Right renal cortex interstitium (tissue), 3 donors: ENCODE data around the gene RHBDF2. TPM values are rescaled to one million over a fixed set of nuclear protein-coding genes. Genes with fewer than 3 reads are reported as not detected.

ENCODE experiments used
- DNase-seq, 3 donors: peaks; one replicate each; pipeline ENCODE4 v3.0.0-alpha.2; 2013; ENCODE audit warnings: low read depth in 3 of 3, low spot score in 2 of 3
- polyA plus RNA-seq, 3 donors: library from polyadenylated mRNA; unstranded; fragments of 120-200 nt; gene quantifications; one replicate each; pipeline ENCODE4 v1.2.1, GENCODE V29; 2013; ENCODE audit not compliant: insufficient read length in 3 of 3

RHBDF2 gene
- polyA plus RNA-seq, 3 donors, result 5.6 to 7.2 (median 5.7) TPM

DNA sequence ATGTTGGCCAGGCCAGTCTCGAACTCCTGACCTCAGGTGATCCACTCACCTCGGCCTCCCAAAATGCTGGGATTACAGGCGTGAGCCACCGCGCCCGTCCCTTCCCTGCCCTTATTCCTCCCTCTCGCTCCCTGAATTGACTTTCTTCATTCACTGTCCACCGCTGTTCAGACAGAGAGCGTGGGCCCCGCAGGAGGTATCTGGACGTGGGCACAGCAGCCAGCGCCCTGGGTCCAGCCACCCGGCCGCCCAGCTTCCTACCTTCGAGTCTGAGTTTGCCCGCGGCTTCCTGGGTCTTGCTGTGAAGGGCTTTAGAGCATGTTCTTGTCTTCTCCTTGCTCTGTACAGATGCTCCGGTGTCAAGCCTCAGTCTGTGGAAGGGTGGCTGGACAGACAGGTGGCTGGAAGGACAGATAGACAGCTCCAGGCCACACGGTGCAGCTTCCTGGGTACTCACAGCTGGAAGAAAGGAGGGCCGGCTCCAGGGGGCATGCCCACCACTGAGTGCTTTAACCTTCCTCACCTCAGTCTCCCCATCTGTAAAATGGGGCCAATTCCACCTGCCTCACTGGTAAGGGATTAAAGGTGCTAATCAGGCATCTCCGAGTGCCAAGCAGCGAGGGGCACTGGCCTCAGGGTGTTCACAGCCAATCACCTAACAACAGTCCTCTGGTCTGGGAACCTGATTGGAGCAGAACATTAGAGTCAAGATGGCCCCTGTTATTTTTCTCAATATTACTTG, 13.6 kb downstream of the RHBDF2 start:
- no peak for DNase-seq

DNA sequence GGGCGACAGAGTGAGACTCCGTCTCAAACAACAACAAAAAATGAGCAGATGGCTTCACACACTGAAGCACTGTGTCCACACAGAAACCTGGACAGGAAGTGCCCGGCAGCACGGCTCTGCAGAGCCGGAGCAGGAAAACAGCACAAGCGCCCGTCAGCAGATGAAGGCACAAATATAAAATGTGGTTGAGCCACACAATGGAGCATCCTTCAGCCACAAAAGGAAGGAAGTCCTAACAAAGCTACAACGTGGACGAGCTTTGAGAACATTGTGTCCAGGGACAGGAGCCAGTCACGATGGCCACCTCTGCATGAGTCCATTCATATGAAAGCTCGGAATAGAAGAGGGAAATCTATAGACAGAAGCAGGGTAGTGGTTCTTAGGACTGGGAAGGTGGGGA, 15.7 kb downstream of the RHBDF2 start:
- DNase-seq, result no peak

- DNase-seq, result no peak
These were observed 16.9 kb downstream of the RHBDF2 start for GRCh38 chr17:76484228-76484725.

GRCh38 chr17:76481071-76481655, 20.1 kb downstream of the RHBDF2 start:
- no peak for DNase-seq

- DNase-seq, result no peak
These were observed 20.6 kb downstream of the RHBDF2 start for GRCh38 chr17:76480632-76481031.

GRCh38 chr17:76479515-76480060, 21.6 kb downstream of the RHBDF2 start:
- no peak for DNase-seq

GRCh38 chr17:76478730-76479514, 22.3 kb downstream of the RHBDF2 start:
- no peak for DNase-seq

GRCh38 chr17:76478097-76478496, 23.1 kb downstream of the RHBDF2 start:
- DNase-seq, result no peak

GRCh38 chr17:76477576-76477975, 23.6 kb downstream of the RHBDF2 start:
- no peak for DNase-seq

DNA sequence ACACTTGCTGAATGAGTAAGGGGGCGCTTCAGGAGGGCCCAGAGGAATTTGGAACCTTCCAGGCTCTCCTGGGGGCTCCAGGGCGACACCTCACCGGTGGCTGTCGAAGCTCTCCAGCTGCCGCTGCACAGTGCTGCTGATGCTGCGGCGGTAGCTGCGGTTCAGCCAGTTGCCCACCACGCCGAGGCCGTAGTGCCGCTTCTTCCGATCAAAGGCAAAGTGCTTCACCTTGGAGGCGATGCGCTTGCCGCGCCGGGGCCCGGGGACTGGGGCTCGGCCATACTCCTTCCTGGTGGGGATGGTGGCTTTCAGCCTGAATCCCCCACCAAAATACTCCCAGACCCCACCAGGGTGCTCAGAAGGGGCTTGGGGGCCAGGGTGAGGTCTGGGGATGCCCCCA, 24.5 kb downstream of the RHBDF2 start:
- DNase-seq, result no peak

DNA sequence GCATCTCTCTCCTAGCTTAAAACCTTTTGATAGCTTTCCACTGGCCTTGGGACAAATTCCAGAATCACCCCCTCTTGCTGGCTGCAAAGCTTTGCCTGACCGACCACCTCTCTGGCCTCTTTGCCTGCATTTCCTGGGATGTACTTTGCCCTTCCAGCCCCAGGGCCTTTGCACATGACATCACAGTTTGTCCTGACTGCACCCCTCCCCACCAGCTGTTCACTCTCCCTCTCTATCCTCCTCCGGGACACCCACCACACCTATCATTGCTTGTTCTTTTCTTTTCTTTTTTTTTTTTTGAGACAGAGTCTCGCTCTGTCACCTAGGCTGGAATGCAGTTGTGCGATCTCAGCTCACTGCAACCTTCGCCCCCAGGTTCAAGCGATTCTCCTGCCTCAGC, 25.9 kb downstream of the RHBDF2 start:
- no peak for DNase-seq

DNA sequence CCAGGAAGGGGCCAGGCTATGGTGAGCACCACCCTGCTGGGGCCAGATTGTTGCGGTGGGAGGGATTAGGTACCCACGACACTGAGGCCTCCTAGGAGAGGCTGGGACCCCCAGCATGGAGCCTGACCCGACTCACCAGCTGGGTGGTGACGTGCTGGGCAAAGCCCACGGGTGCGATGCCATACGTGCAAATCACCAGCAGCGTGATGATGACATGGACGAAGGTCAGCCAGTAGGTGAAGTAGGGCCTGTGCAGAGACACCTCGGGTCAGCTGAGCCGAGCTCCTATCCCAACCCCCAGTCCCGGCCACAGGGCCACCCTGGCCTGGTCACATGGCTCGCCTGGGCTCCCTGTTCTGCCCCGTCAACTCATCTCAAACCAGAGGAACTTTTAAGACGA, 26.3 kb downstream of the RHBDF2 start:
- DNase-seq, result no peak

DNA sequence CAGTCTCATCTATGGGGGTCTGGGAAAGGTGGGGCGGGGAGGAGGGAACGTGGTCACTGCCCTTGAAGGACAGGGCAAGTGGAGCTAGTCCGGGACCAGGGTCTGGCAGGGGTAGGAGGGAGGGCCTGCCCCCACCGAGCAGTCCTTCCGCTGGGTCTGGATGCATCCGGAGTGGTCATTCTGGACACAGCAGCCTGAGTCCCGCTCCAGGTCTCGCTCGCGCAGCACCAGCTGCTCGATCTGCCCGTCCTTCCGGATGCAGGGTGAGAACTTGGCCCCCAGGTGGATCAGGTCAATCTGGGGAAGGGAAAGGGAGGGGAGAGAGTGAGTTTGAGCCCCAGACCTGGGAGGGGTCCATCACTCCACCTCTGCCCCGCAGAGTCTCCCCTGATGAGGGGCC, 27.0 kb downstream of the RHBDF2 start:
- no peak for DNase-seq

- DNase-seq, result no peak
These were observed 27.7 kb downstream of the RHBDF2 start for GRCh38 chr17:76473541-76473985.

DNA sequence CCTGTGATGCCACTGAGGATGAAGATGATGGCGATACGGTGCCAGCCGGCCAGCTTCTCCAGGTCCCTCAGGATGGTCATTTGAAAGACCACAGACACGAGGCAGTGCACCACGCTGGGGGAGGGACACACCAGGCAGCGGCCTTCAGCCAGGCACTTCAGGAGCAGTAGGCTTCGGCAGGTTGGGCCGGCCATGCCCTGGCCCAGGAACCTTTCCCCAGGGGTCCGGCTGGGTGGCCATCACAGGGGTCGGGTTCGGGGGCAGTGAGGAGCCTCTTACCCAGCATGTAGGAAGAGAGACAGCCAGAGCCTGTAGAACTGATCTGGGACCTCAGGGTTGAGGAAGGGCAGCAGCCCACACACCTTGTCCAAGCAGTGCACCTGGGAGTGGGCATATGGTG, 28.5 kb downstream of the RHBDF2 start:
- DNase-seq, result no peak

GRCh38 chr17:76472258-76472645, 29.0 kb downstream of the RHBDF2 start:
- no peak for DNase-seq

DNA sequence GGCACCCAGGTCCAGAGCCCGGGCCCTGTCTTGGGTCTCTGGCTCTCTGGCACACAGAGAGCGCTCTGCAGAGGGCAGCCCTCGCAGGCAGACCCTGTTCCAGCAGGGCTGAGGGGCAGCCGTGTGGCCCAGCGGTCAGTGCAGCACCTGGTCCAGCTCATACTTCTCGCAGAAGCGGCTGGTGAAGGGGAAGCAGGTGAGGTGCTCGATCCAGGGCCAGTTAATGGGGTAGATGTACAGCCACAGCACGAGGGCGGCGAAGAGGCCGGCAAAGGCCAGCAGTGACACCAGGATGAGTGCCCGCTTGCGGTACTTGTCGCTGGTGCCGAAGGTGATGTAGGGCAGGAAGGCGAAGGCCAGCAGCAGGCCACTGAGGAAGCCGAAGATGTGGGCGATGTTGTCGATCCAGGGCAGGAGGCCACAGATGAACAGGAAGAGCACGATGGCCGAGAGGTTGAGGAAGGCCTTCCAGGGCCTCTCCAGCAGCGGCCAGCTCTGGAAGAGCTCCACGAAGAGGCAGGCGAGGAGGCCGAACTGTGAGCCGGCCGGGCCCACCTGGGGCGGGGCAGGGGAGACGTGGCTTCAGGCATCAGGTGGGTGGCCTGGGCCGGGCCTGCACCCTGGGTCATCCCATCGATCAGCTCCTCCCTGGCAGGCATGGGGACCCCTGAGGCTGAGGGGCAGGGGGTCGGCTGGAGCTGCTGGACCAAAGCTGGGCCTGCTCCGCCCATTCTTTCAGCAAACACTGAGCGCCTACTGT, 29.5 kb downstream of the RHBDF2 start:
- DNase-seq, result no peak

DNA sequence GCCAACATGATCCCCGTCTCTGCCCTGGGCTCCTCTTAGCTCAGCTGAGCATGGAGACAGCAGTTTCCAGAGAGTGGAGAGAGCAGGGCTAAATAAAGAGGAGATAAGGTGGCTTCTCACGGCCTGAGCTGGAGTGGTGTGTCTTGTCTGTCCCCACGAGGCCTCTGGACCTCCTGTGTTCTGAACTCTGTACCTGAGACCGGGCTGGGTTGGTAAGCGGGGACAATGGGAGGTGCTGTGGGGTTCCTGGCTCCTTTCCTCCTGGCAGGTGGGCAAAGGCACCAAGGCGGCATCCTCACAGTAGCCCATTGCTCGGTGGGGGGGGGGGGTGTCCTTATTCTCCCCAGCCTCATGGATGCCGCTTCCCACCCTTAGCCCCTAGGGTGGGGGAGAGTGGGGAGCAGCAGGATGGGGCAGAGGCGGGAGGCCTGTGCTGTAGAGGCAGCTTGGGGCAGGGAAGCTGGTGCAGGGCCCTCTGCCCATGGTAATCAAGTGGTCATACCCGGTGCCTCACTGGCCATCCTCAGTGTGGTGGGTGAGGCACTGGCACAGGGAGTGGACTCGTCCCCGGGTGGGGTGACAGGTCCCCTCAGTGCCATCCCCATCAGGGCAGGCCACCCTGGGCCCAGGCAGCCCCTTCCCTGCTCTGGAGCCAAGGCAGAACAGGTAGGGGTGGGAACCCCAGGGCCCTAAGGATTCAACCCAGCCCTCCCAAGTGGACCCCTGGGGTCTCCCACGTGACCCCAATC, 31.1 kb downstream of the RHBDF2 start:
- DNase-seq, result no peak

- DNase-seq, result no peak
These were observed 31.9 kb downstream of the RHBDF2 start for GRCh38 chr17:76469076-76469990.
